Liver (tissue), 9 donors: Measurements from ENCODE around the gene ORC3. TPM values are rescaled to one million over a fixed set of nuclear protein-coding genes. Genes with fewer than 3 reads are reported as not detected.

Experiments used
- DNase-seq: peaks from one replicate; pipeline ENCODE4 v3.0.0-alpha.2; 2017; ENCODE audit warnings: low spot score
- H3K27ac ChIP-seq, 2 donors: one replicate each; pipeline ENCODE4 v1.7.0; 2013; ENCODE audit warnings: inconsistent platforms in 2 of 2, low read length in 2 of 2, control low read depth in 1 of 2, low read depth in 1 of 2, mild to moderate bottlenecking in 1 of 2
- H3K27me3 ChIP-seq, 4 donors: one replicate each; pipeline versions ENCODE4 v1.6.1 to v1.7.0; 2013; ENCODE audit warnings: low read length in 3 of 4, inconsistent platforms in 1 of 4, mild to moderate bottlenecking in 1 of 4, moderate library complexity in 1 of 4; ENCODE audit not compliant: control insufficient read depth in 4 of 4, insufficient read depth in 4 of 4
- H3K36me3 ChIP-seq, 4 donors: one replicate each; pipeline versions ENCODE4 v1.6.1 to v1.7.0; 2013; ENCODE audit warnings: low read length in 3 of 4, mild to moderate bottlenecking in 3 of 4, low read depth in 1 of 4, moderate library complexity in 1 of 4; ENCODE audit not compliant: control insufficient read depth in 4 of 4, insufficient read depth in 3 of 4
- H3K4me1 ChIP-seq, 4 donors: one replicate each; pipeline versions ENCODE4 v1.6.1 to v1.7.0; 2013; ENCODE audit warnings: low read length in 3 of 4, mild to moderate bottlenecking in 3 of 4, moderate library complexity in 1 of 4; ENCODE audit not compliant: control insufficient read depth in 4 of 4, insufficient read depth in 4 of 4
- H3K4me3 ChIP-seq, 3 donors: one replicate each; pipeline versions ENCODE4 v1.6.1 to v1.7.0; 2013; ENCODE audit warnings: low read length in 3 of 3, control low read depth in 1 of 3, low read depth in 1 of 3, mild to moderate bottlenecking in 1 of 3
- H3K9ac ChIP-seq, 2 donors: one replicate each; pipeline ENCODE4 v1.7.0; 2013; ENCODE audit warnings: low read length in 2 of 2, mild to moderate bottlenecking in 2 of 2, moderate library complexity in 2 of 2, control low read depth in 1 of 2, low read depth in 1 of 2
- H3K9me3 ChIP-seq, 4 donors: one replicate each; pipeline versions ENCODE4 v1.6.1 to v1.7.0; 2013; ENCODE audit warnings: low read length in 3 of 4; ENCODE audit not compliant: control insufficient read depth in 4 of 4
- CTCF ChIP-seq: fragments of 150-350 bp; IDR thresholded peaks from 2 replicates; pipeline ENCODE4 v1.5.1; 2017; ENCODE audit warnings: improper control_type of control experiment, low read depth, low read length; ENCODE audit not compliant: missing input control
- EGR1 ChIP-seq, 2 donors: IDR thresholded peaks; 2 replicates each; pipeline ENCODE4 v1.6.1; 2016 to 2018; ENCODE audit warnings: antibody characterized with exemption in 2 of 2, low read depth in 2 of 2
- FOXA1 ChIP-seq: IDR thresholded peaks from 2 replicates; pipeline ENCODE4 v1.6.1; 2016; ENCODE audit warnings: antibody characterized with exemption
- FOXA2 ChIP-seq: IDR thresholded peaks from 2 replicates; pipeline ENCODE4 v1.6.1; 2016; ENCODE audit warnings: antibody characterized with exemption
- GABPA ChIP-seq, 2 donors: IDR thresholded peaks in 1 of 2; conservative IDR thresholded peaks in 1 of 2; 2 replicates each; pipeline ENCODE4 v1.6.1; 2016; ENCODE audit warnings: antibody characterized with exemption in 2 of 2, mild to moderate bottlenecking in 1 of 2, moderate library complexity in 1 of 2
- HNF4G ChIP-seq: IDR thresholded peaks from 2 replicates; pipeline ENCODE4 v1.6.1; 2016; ENCODE audit warnings: antibody characterized with exemption
- JUND ChIP-seq, 2 donors: IDR thresholded peaks; 2 replicates each; pipeline ENCODE4 v1.6.1; 2016; ENCODE audit warnings: antibody characterized with exemption in 2 of 2
- NR2F2 ChIP-seq: IDR thresholded peaks from 2 replicates; pipeline ENCODE4 v1.6.1; 2016; ENCODE audit warnings: antibody characterized with exemption
- RAD21 ChIP-seq, 2 donors: IDR thresholded peaks; 2 replicates each; pipeline ENCODE4 v1.6.1; 2016; ENCODE audit warnings: antibody characterized with exemption in 2 of 2, mild to moderate bottlenecking in 2 of 2
- RXRA ChIP-seq, 2 donors: IDR thresholded peaks; 2 replicates each; pipeline ENCODE4 v1.6.1; 2017 to 2018; ENCODE audit warnings: antibody characterized with exemption in 2 of 2, mild to moderate bottlenecking in 1 of 2
- SP1 ChIP-seq: IDR thresholded peaks from 2 replicates; pipeline ENCODE4 v1.6.1; 2018; ENCODE audit warnings: antibody characterized with exemption, mild to moderate bottlenecking
- TAF1 ChIP-seq: conservative IDR thresholded peaks from 2 replicates; pipeline ENCODE4 v1.6.1; 2016; ENCODE audit warnings: antibody characterized with exemption, mild to moderate bottlenecking
- YY1 ChIP-seq: IDR thresholded peaks from 2 replicates; pipeline ENCODE4 v1.6.1; 2016; ENCODE audit warnings: antibody characterized with exemption, mild to moderate bottlenecking
- ZBTB33 ChIP-seq: IDR thresholded peaks from 2 replicates; pipeline ENCODE4 v1.6.1; 2016; ENCODE audit warnings: antibody characterized with exemption
- WGBS: extraction: QIAGEN DNeasy Blood & Tissue Kit; methylation state at CpG from one replicate; pipeline ENCODE4 v1.1.7; 2013; 5-methylcytosine and 5-hydroxymethylcytosine counted together
- polyA plus RNA-seq, 2 donors: library from polyadenylated mRNA; stranded (reverse) in 1 of 2; unstranded in 1 of 2; fragments of 200-250 nt in 1 of 2; fragments of >200 nt in 1 of 2; fragmentation: Nextera tagmentation in 1 of 2; extraction: Ambion mirVana in 1 of 2; gene quantifications; one replicate each; pipeline versions ENCODE4 v1.2.1 to v1.2.3, GENCODE V29; 2013 to 2015
- total RNA-seq, 2 donors: library from RNA; depleted of rRNA; stranded (reverse); fragments of >200 nt; gene quantifications; one replicate each; pipeline ENCODE4 v1.2.3, GENCODE V29; 2014
- TF ChIP-seq, protein P1 (sequence below): IDR thresholded peaks from 2 replicates; pipeline ENCODE4 v1.6.1; 2016; ENCODE audit warnings: antibody characterized with exemption, mild to moderate bottlenecking
- donor health status: healthy.
- donor health status: healthy.
- donor health status: healthy.
- donor health status: healthy.
- donor health status: healthy.

ORC3 gene
- total and polyA plus RNA-seq, 4 donors, result 5.2 to 14.5 (median 10.5) TPM

- Histone ChIP-seq H3K4me1 (peaks cover 0 to 14% (median 7%) of the 10 kb centered on the region in 4 donors), H3K9ac (no peak overlapping the region), H3K36me3 (peaks cover 0 to 4% (median 0%) of the 10 kb centered on the region in 4 donors), H3K9me3 (no peaks in the 10 kb centered on the region), H3K27me3 (no peaks in the 10 kb centered on the region), H3K4me3 (no peak overlapping the region), H3K27ac (no peak overlapping the region)
- WGBS, result 98% methylated on average over 1 of the region's 1 CpG
- no peak for TF ChIP-seq FOXA2
- no peak for TF ChIP-seq NR2F2
- no peak for TF ChIP-seq SP1
- TF ChIP-seq RXRA (IDR thresholded peaks at IDR 0.05), result no peak
- no peak for DNase-seq
Observed at GRCh38 chr6:87661016-87661415, 71.1 kb downstream of the ORC3 start.

- Histone ChIP-seq H3K27ac (no peak overlapping the region), H3K9me3 (no peaks in the 10 kb centered on the region), H3K4me3 (no peak overlapping the region), H3K4me1 (peaks cover 0 to 14% (median 9%) of the 10 kb centered on the region in 4 donors), H3K27me3 (no peaks in the 10 kb centered on the region), H3K36me3 (peaks cover 0 to 4% (median 0%) of the 10 kb centered on the region in 4 donors), H3K9ac (no peak overlapping the region)
- no peak for DNase-seq
- WGBS, result 80% methylated on average over 1 of the region's 1 CpG
- no peak for TF ChIP-seq FOXA1
- no peak for TF ChIP-seq NR2F2
- no peak for TF ChIP-seq JUND (IDR thresholded peaks at IDR 0.05)
- TF ChIP-seq CTCF, result no peak
- no peak for TF ChIP-seq SP1
- no peak for TF ChIP-seq RXRA (IDR thresholded peaks at IDR 0.05)
- TF ChIP-seq EGR1 (IDR thresholded peaks at IDR 0.05; ENCODE audit: low read depth in 2 of 2), result no peak
- TF ChIP-seq RAD21 (IDR thresholded peaks at IDR 0.05), result no peak
- no peak for TF ChIP-seq FOXA2
- TF ChIP-seq TAF1, result no peak
- TF ChIP-seq, protein P1, sequence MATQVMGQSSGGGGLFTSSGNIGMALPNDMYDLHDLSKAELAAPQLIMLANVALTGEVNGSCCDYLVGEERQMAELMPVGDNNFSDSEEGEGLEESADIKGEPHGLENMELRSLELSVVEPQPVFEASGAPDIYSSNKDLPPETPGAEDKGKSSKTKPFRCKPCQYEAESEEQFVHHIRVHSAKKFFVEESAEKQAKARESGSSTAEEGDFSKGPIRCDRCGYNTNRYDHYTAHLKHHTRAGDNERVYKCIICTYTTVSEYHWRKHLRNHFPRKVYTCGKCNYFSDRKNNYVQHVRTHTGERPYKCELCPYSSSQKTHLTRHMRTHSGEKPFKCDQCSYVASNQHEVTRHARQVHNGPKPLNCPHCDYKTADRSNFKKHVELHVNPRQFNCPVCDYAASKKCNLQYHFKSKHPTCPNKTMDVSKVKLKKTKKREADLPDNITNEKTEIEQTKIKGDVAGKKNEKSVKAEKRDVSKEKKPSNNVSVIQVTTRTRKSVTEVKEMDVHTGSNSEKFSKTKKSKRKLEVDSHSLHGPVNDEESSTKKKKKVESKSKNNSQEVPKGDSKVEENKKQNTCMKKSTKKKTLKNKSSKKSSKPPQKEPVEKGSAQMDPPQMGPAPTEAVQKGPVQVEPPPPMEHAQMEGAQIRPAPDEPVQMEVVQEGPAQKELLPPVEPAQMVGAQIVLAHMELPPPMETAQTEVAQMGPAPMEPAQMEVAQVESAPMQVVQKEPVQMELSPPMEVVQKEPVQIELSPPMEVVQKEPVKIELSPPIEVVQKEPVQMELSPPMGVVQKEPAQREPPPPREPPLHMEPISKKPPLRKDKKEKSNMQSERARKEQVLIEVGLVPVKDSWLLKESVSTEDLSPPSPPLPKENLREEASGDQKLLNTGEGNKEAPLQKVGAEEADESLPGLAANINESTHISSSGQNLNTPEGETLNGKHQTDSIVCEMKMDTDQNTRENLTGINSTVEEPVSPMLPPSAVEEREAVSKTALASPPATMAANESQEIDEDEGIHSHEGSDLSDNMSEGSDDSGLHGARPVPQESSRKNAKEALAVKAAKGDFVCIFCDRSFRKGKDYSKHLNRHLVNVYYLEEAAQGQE, result no peak
- no peak for TF ChIP-seq YY1
- TF ChIP-seq HNF4G, result no peak
- no peak for TF ChIP-seq ZBTB33
- no peak for TF ChIP-seq GABPA (IDR thresholded peaks at IDR 0.05 in 1 of 2, conservative IDR thresholded peaks at IDR 0.05 in 1 of 2)
Observed at GRCh38 chr6:87661503-87661902, 71.6 kb downstream of the ORC3 start.
